22Rv1 (cell line): ENCODE measurements around the gene PHF20.

Experiments used
- CTCF ChIP-seq: fragments of 450-650 bp; IDR thresholded peaks from 2 replicates; pipeline ENCODE4 v1.5.1; 2017; ENCODE audit warnings: mild to moderate bottlenecking
- ZFX ChIP-seq: fragments of 450-650 bp; IDR thresholded peaks from 2 replicates; pipeline ENCODE4 v1.6.1; 2017; ENCODE audit warnings: antibody characterized with exemption, borderline replicate concordance

DNA sequence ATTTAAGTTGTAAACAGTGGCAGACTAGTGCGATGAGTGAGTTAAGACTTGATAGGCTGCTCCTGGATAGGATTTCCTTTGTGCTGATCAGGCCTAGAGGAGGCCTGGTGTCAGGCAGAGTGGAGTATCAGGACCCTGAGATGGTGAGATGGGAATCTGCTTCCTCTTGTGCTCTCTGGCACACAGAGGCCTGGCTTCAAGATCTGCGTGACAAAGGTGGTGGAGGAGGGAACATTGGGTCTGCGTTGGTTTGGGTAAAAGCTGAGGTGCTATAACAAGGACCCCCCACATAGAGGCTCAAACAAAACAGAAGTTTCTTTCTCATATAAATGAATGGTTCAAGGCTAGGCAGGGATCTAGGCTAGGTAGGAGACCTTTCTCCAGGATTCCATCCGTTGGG lies 162.2 kb downstream of the PHF20 start:
- TF ChIP-seq CTCF (no peak), ZFX (no peak)
